Measurements from ENCODE around the gene PSMD2. TPM values are rescaled to one million over a fixed set of nuclear protein-coding genes. Genes with fewer than 3 reads are reported as not detected.

PSMD2 gene
- total RNA-seq, 1 experiment from 2014 or later = 645 TPM

DNA sequence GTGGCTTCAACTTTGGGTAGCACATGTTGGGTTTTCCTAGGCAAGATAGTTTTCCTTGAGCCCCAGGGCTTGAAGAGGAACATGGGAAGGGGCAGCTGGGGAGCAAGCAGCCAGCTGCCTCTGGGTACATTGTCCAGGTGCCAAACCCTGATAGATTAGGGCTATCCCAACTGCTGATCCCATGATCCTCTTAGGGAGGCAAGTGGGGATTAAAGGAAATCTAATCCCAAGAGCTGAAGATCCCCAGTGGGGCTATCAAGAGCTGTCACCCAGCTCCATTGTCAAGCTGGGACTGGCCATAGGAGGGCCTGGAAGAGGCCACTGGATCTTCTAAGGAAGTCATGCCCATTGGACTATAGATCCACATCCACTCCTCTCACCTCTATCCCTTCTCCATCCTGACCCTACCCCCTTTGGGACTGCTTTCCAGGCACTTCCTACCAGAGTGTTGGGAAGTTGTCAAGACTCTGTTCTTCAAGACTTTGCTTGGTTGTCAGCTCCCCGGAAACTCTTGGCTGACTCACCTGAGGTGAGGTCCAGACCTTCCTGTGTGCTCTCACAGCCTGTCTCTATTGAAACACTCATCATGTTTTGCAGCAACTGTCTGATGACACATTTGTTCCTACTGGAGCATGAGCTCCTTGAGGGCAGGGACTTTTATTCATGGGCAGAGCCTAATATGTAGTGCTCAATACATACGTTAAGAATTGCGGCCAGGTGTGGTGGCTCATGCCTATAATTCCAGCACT, 43.6 kb upstream of the PSMD2 start:
- no peak for DNase-seq (ENCODE audit: low spot score)
- no TSS peak for BruUV-seq (replicated peaks)

DNA sequence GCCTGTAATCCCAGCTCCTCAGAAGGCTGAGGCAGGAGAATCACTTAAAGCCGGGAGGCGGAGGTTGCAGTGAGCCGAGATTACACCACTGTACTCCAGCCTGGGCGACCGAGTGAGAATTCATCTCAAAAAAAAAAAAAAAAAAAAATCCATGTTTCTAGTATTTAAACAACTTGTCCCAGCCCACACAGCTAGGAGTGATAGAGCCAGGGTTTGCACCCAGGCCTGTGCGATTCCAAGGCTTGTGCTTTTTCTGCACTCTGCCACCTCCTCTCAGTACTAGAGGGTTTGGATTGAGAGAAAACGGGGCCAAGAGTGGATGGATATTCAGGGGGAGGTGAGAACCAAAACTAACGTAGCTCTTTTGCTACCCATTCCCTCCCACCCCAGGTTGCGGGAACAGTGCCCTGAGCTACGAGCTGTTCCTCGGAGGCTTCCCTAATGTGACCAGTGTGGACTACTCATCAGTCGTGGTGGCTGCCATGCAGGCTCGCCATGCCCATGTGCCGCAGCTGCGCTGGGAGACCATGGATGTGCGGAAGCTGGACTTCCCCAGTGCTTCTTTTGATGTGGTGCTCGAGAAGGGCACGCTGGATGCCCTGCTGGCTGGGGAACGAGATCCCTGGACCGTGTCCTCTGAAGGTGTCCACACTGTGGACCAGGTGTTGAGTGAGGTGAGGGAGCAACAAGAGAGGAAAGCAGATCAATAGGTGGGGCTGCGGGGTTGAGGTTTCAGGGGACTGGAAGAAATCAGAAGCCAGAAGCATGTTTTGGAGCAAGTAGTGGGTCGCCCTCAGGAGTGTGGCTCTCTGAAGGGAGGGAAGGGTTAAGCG, 41.7 kb upstream of the PSMD2 start:
- Histone ChIP-seq H3K27me3 (replicated peaks; ENCODE audit: insufficient read depth, low read depth, low read length, poor library complexity) (peaks cover 14% of the 10 kb centered on the region), H3K4me1 (ENCODE audit: insufficient read depth, low read length, poor library complexity, severe bottlenecking) (peaks cover 11% of the 10 kb centered on the region), H3K4me3 (ENCODE audit: low read depth, low read length, poor library complexity, severe bottlenecking) (no peak overlapping the region), H3K27ac (ENCODE audit: low read depth, low read length, poor library complexity, severe bottlenecking) (no peak overlapping the region), H3K9me3 (ENCODE audit: low read depth, low read length, poor library complexity, severe bottlenecking) (no peaks in the 10 kb centered on the region), H3K36me3 (ENCODE audit: insufficient read depth, low read length, poor library complexity, severe bottlenecking) (no peaks in the 10 kb centered on the region)
- TF ChIP-seq EZH2 (IDR thresholded peaks at IDR 0.05; ENCODE audit: borderline replicate concordance, low read depth, low read length, poor library complexity, severe bottlenecking) (no peak), CTCF (conservative IDR thresholded peaks at IDR 0.05; ENCODE audit: low read depth, low read length) (no peak)
- CTCF ChIA-PET = no interaction called here
- no TSS peak for BruUV-seq (replicated peaks)
- POLR2A ChIA-PET (ENCODE audit: low non-redundant PET) = no interaction called here
- DNase-seq (ENCODE audit: low spot score) = no peak
- intact Hi-C loops (cut with micrococcal nuclease; ENCODE audit: unreplicated experiment) = no loop called here

More for the DNA sequence above, 43.6 kb upstream of the PSMD2 start:
- Histone ChIP-seq H3K36me3 (ENCODE audit: insufficient read depth, low read length, poor library complexity, severe bottlenecking) (no peaks in the 10 kb centered on the region), H3K27ac (ENCODE audit: low read depth, low read length, poor library complexity, severe bottlenecking) (no peak overlapping the region), H3K4me1 (ENCODE audit: insufficient read depth, low read length, poor library complexity, severe bottlenecking) (peaks cover 5% of the 10 kb centered on the region), H3K27me3 (replicated peaks; ENCODE audit: insufficient read depth, low read depth, low read length, poor library complexity) (peaks cover 5% of the 10 kb centered on the region), H3K4me3 (ENCODE audit: low read depth, low read length, poor library complexity, severe bottlenecking) (no peak overlapping the region), H3K9me3 (ENCODE audit: low read depth, low read length, poor library complexity, severe bottlenecking) (no peaks in the 10 kb centered on the region)
- CTCF ChIA-PET = no interaction called here
- POLR2A ChIA-PET (ENCODE audit: low non-redundant PET) = no interaction called here
- intact Hi-C loops (cut with micrococcal nuclease; ENCODE audit: unreplicated experiment) = no loop called here
- TF ChIP-seq EZH2 (IDR thresholded peaks at IDR 0.05; ENCODE audit: borderline replicate concordance, low read depth, low read length, poor library complexity, severe bottlenecking) (no peak), CTCF (conservative IDR thresholded peaks at IDR 0.05; ENCODE audit: low read depth, low read length) (no peak)

DNA sequence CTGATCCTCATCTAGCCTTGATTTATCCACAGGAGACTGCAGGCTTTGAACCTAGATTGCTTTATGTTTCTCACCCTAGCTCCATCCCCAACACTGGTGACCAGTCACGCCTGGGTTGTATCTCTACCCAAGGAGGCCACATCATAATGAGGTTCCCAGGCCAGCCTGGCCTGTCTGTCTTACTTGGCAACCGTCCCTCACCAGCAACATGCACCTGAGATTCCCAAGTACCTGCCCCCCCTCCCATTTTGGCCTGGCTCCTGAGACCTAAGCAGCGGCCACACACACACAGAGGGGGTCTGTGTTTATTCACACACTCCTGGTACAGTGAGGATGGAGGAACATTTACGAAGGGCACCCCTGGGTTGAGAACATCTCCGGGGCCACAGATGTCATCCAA, 40.1 kb upstream of the PSMD2 start:
- Histone ChIP-seq H3K27ac (ENCODE audit: low read depth, low read length, poor library complexity, severe bottlenecking) (no peak overlapping the region), H3K4me3 (ENCODE audit: low read depth, low read length, poor library complexity, severe bottlenecking) (no peak overlapping the region), H3K36me3 (ENCODE audit: insufficient read depth, low read length, poor library complexity, severe bottlenecking) (no peaks in the 10 kb centered on the region), H3K9me3 (ENCODE audit: low read depth, low read length, poor library complexity, severe bottlenecking) (no peaks in the 10 kb centered on the region), H3K27me3 (replicated peaks; ENCODE audit: insufficient read depth, low read depth, low read length, poor library complexity) (peaks cover 25% of the 10 kb centered on the region), H3K4me1 (ENCODE audit: insufficient read depth, low read length, poor library complexity, severe bottlenecking) (peaks cover 11% of the 10 kb centered on the region)
- ChIA-PET POLR2A (ENCODE audit: low non-redundant PET) (no interaction called here), CTCF (no interaction called here)
- no peak for DNase-seq (ENCODE audit: low spot score)
- no TSS peak for BruUV-seq (replicated peaks)
- TF ChIP-seq CTCF (conservative IDR thresholded peaks at IDR 0.05; ENCODE audit: low read depth, low read length) = no peak
- no peak for TF ChIP-seq EZH2 (IDR thresholded peaks at IDR 0.05; ENCODE audit: borderline replicate concordance, low read depth, low read length, poor library complexity, severe bottlenecking)
- intact Hi-C loops (cut with micrococcal nuclease; ENCODE audit: unreplicated experiment) = no loop called here
